Mesothelial cell of epicardium (in vitro differentiated cells): ENCODE data around the gene PDCD1. TPM values are rescaled to one million over a fixed set of nuclear protein-coding genes. Genes with fewer than 3 reads are reported as not detected.

Source experiments
- DNase-seq, 2 experiments: peaks; one replicate each; pipeline ENCODE4 v3.0.0; 2021; ENCODE audit warnings: low spot score in 2 of 2; ENCODE audit not compliant: unreplicated experiment in 2 of 2
- H3K27ac Mint-ChIP-seq: 2 replicates; pipeline ENCODE4 v1.8.0; 2021; ENCODE audit warnings: mixed read lengths
- H3K27me3 Mint-ChIP-seq: 2 replicates; pipeline ENCODE4 v1.8.0; 2021; ENCODE audit warnings: low read depth, mixed read lengths
- H3K36me3 Mint-ChIP-seq: 2 replicates; pipeline ENCODE4 v1.8.0; 2021; ENCODE audit warnings: mixed read lengths
- H3K4me1 Mint-ChIP-seq: 2 replicates; pipeline ENCODE4 v1.8.0; 2021; ENCODE audit warnings: mixed read lengths
- H3K4me3 Mint-ChIP-seq: 2 replicates; pipeline ENCODE4 v1.8.0; 2021; ENCODE audit warnings: mild to moderate bottlenecking, moderate library complexity, mixed read lengths
- H3K9me3 Mint-ChIP-seq: 2 replicates; pipeline ENCODE4 v1.8.0; 2021; ENCODE audit warnings: mixed read lengths
- total RNA-seq: library from RNA; stranded (reverse); gene quantifications from 3 replicates; pipeline ENCODE4 v1.2.1, GENCODE V29; 2021
- TF ChIP-seq, protein P1 (sequence below): fragments of 200-600 bp; sonication (generic); IDR thresholded peaks from one replicate; pipeline ENCODE4 v1.5.0; 2021; ENCODE audit warnings: antibody characterized with exemption; ENCODE audit not compliant: unreplicated experiment

PDCD1 gene
- total RNA-seq, 1 donor from 2014 or later = not detected

DNA sequence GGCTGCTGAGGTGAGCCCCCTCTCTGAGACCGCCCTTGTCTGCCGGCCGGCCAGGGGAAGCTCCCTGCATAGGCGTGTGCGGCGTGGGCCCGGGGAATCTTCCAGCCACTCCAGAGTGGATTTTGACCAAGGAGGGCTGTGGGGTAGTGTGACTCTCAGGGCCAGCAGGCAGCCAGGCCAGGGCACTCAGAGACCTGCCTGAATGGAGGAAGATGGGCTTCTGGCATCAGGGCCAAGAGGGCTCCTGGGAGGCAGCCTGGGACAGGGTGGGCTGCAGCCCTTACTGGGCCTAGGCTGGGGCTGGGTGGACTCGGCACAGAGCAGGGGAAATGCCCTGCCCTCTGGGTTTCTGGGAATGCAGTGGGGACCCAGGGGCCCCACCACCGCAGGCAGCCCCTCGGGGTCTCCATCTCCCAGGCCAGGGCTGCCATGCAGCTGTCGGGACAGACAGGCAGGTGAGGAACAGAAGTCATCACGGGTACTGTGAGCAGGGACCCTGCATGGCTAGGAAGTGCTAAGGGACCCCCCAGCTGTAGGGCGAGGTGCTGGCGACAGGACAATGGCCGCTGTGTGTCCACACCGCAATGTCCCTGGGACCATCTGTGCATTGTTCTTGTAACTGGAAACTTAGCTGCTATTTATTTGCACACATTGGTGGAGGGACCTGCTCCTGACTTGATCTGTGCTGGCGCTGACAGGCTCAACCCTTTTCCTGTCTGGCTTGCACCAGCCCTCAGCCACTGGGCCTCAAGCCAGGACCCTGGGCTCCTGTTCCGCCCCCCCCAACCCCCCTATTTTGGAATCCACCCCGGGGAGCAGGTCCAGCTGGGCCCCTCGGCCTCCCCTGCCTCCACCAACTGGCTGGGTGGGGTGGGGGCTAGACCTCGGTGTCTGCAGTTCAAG, 4.1 kb downstream of the PDCD1 start:
- no peaks in the 10 kb centered on the region for H3K9me3 Mint-ChIP-seq
- H3K27ac Mint-ChIP-seq = no peak overlapping the region
- peak in 1 of 2 experiments; percentile 18 for DNase-seq
- no peaks in the 10 kb centered on the region for H3K27me3 Mint-ChIP-seq
- no peaks in the 10 kb centered on the region for H3K36me3 Mint-ChIP-seq
- TF ChIP-seq, protein P1, sequence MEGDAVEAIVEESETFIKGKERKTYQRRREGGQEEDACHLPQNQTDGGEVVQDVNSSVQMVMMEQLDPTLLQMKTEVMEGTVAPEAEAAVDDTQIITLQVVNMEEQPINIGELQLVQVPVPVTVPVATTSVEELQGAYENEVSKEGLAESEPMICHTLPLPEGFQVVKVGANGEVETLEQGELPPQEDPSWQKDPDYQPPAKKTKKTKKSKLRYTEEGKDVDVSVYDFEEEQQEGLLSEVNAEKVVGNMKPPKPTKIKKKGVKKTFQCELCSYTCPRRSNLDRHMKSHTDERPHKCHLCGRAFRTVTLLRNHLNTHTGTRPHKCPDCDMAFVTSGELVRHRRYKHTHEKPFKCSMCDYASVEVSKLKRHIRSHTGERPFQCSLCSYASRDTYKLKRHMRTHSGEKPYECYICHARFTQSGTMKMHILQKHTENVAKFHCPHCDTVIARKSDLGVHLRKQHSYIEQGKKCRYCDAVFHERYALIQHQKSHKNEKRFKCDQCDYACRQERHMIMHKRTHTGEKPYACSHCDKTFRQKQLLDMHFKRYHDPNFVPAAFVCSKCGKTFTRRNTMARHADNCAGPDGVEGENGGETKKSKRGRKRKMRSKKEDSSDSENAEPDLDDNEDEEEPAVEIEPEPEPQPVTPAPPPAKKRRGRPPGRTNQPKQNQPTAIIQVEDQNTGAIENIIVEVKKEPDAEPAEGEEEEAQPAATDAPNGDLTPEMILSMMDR = no peak
- no peak overlapping the region for H3K4me3 Mint-ChIP-seq
- peaks cover 6% of the 10 kb centered on the region for H3K4me1 Mint-ChIP-seq

DNA sequence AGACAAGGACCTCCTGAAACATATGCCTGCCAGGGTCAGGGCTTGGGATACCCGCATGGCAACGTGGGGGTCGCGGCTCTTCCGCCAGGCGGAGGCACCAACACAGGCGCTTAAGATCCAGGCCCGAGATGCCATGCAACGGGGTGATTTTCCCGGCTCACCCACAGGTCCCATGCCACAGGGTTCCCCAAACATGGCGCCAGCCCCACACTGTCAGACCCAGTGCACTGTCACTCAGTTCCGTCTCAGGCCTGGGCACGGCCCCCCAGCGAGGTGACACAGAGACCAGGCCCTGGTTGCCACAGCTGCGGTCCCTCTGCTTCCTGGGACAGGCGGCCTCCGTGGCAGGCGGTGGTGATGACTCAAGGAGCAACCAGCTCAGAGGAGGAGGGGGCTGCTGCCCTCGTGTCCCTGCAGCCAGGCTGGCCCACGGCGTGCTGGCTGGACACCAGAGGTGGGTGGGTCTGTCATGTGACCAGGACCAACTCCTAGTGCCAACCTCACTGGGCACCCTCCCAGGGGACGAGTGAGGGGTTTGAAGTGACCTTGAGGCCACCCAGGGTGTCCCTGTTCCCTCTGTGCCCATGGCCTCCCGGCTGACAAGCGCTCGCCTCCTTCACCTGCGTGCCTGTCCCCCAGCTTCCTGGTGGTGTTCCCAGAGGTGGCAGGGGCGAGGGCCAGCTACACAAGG, 4.9 kb downstream of the PDCD1 start:
- Mint-ChIP-seq H3K27me3 (peaks cover 2% of the 10 kb centered on the region), H3K36me3 (no peaks in the 10 kb centered on the region), H3K9me3 (no peaks in the 10 kb centered on the region), H3K4me3 (no peak overlapping the region), H3K27ac (no peak overlapping the region), H3K4me1 (peaks cover 4% of the 10 kb centered on the region)
- peak in 1 of 2 experiments; percentile 16 for DNase-seq
- TF ChIP-seq, protein P1 = no peak

DNA sequence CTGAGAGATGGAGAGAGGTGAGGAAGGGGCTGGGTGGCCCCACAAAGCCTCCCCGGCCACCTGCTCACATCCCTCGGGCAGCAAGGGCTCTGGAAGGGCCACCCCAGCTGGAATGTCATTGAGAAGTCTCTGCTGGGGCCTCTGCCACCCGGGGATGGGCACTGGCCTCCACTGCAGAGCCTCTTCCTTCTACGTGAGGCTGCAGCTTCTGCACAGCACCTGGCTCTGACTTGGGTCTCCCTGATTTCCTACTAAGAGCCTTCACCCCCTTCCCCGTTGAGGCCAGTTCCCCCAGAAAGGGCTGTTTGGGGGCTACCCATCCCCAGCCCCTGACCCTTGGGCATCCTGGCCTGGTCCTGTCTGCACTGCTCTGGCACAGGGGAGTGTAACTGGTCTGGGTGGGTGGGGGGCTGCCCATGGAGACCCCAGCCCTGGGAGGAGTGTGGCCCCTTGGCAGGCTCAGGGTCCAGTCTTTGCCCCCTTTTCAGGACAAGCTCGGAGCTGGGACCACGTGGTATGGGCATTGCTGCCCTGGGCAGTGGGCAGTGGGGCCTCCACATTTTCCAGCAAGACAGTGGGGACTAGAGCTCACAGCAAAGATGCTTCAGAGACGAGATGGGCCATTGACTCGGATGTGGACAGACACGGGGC, 5.6 kb downstream of the PDCD1 start:
- H3K27ac Mint-ChIP-seq = no peak overlapping the region
- H3K27me3 Mint-ChIP-seq = peaks cover 5% of the 10 kb centered on the region
- no peak overlapping the region for H3K4me3 Mint-ChIP-seq
- TF ChIP-seq, protein P1 = no peak
- no peak for DNase-seq
- H3K9me3 Mint-ChIP-seq = no peaks in the 10 kb centered on the region
- H3K36me3 Mint-ChIP-seq = no peaks in the 10 kb centered on the region
- H3K4me1 Mint-ChIP-seq = peaks cover under 1% of the 10 kb centered on the region

DNA sequence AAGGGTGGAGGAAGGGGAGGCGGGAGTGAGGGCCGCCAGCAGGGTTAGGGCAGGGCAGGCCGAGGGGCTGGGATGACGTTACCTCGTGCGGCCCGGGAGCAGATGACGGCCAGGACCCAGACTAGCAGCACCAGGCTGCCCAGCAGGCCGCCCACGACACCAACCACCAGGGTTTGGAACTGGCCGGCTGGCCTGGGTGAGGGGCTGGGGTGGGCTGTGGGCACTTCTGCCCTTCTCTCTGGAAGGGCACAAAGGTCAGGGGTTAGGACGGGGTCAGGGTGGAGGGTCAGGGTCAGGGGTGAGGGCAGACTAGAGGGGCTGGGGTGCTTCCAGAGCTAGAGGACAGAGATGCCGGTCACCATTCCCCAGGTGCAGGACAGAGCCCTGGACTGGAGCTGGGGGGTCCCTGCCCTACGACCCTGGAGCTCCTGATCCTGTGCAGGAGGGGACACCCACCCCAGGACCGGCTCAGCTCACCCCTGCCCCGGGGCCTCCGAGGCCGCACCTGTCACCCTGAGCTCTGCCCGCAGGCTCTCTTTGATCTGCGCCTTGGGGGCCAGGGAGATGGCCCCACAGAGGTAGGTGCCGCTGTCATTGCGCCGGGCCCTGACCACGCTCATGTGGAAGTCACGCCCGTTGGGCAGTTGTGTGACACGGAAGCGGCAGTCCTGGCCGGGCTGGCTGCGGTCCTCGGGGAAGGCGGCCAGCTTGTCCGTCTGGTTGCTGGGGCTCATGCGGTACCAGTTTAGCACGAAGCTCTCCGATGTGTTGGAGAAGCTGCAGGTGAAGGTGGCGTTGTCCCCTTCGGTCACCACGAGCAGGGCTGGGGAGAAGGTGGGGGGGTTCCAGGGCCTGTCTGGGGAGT, 6.3 kb downstream of the PDCD1 start:
- DNase-seq = peak in 1 of 2 experiments; percentile 16
- H3K4me3 Mint-ChIP-seq = no peak overlapping the region
- no peaks in the 10 kb centered on the region for H3K9me3 Mint-ChIP-seq
- no peaks in the 10 kb centered on the region for H3K36me3 Mint-ChIP-seq
- no peaks in the 10 kb centered on the region for H3K4me1 Mint-ChIP-seq
- no peak overlapping the region for H3K27ac Mint-ChIP-seq
- H3K27me3 Mint-ChIP-seq = peaks cover 5% of the 10 kb centered on the region
- TF ChIP-seq, protein P1 = no peak
